ENCODE measurements around the gene ZNF764. TPM values are rescaled to one million over a fixed set of nuclear protein-coding genes. Genes with fewer than 3 reads are reported as not detected.
"Not testable (repeated sequence)": the region's sequence is repeated elsewhere in the genome, so short reads cannot be mapped to it uniquely, and the experiment has no call there.

Gene ZNF764
- total and polyA plus RNA-seq, 4 donors = 1.6 to 6.8 (median 4.2) TPM

- no peak overlapping the region for H3K9ac ChIP-seq (ENCODE audit: low read depth in 1 of 2, low read length in 2 of 2)
- TF ChIP-seq JUND (IDR thresholded peaks at IDR 0.05) (no peak), TAF1 (conservative IDR thresholded peaks at IDR 0.05) (no peak)
- peak; percentile 50 for DNase-seq (ENCODE audit: low spot score)
- no peaks in the 10 kb centered on the region for H3K27me3 ChIP-seq (ENCODE audit: control insufficient read depth in 4 of 4, insufficient read depth in 4 of 4, low read length in 3 of 4)
- H3K9me3 ChIP-seq (ENCODE audit: control insufficient read depth in 4 of 4, low read length in 3 of 4) = no peaks in the 10 kb centered on the region
- no peaks in the 10 kb centered on the region for H3K36me3 ChIP-seq (ENCODE audit: control insufficient read depth in 4 of 4, insufficient read depth in 3 of 4, low read depth in 1 of 4, low read length in 3 of 4)
- no peaks in the 10 kb centered on the region for H3K4me1 ChIP-seq (ENCODE audit: control insufficient read depth in 4 of 4, insufficient read depth in 4 of 4, low read length in 3 of 4)
- WGBS = 78% methylated on average over 10 of the region's 10 CpGs
- no peak overlapping the region for H3K4me3 ChIP-seq (ENCODE audit: low read depth in 1 of 3, low read length in 3 of 3)
- no peak overlapping the region for H3K27ac ChIP-seq (ENCODE audit: low read depth in 1 of 2, low read length in 2 of 2)
Observed at GRCh38 chr16:30541502-30542329, 16.5 kb downstream of the ZNF764 start.

GRCh38 chr16:30540916-30541464, 17.2 kb downstream of the ZNF764 start:
- 69% methylated on average over 9 of the region's 9 CpGs for WGBS
- not testable (repeated sequence) for H3K4me3 ChIP-seq (ENCODE audit: low read depth in 1 of 3, low read length in 3 of 3); DNase-seq (ENCODE audit: low spot score); H3K9ac ChIP-seq (ENCODE audit: low read depth in 1 of 2, low read length in 2 of 2); H3K9me3 ChIP-seq (ENCODE audit: control insufficient read depth in 4 of 4, low read length in 3 of 4); H3K36me3 ChIP-seq (ENCODE audit: control insufficient read depth in 4 of 4, insufficient read depth in 3 of 4, low read depth in 1 of 4, low read length in 3 of 4); H3K27ac ChIP-seq (ENCODE audit: low read depth in 1 of 2, low read length in 2 of 2); H3K4me1 ChIP-seq (ENCODE audit: control insufficient read depth in 4 of 4, insufficient read depth in 4 of 4, low read length in 3 of 4); H3K27me3 ChIP-seq (ENCODE audit: control insufficient read depth in 4 of 4, insufficient read depth in 4 of 4, low read length in 3 of 4)

GRCh38 chr16:30539986-30540526, 18.1 kb downstream of the ZNF764 start:
- 91% methylated on average over 13 of the region's 13 CpGs for WGBS
- peaks cover 0 to 13% (median 5%) of the 10 kb centered on the region in 4 donors for H3K4me1 ChIP-seq (ENCODE audit: control insufficient read depth in 4 of 4, insufficient read depth in 4 of 4, low read length in 3 of 4)
- H3K9ac ChIP-seq (ENCODE audit: low read depth in 1 of 2, low read length in 2 of 2) = not testable (repeated sequence)

GRCh38 chr16:30539000-30539964, 18.9 kb downstream of the ZNF764 start:
- Histone ChIP-seq H3K4me1 (ENCODE audit: control insufficient read depth in 4 of 4, insufficient read depth in 4 of 4, low read length in 3 of 4) (peaks cover 0 to 13% (median 5%) of the 10 kb centered on the region in 4 donors), H3K9me3 (ENCODE audit: control insufficient read depth in 4 of 4, low read length in 3 of 4) (no peaks in the 10 kb centered on the region), H3K9ac (ENCODE audit: low read depth in 1 of 2, low read length in 2 of 2) (no peak overlapping the region), H3K36me3 (ENCODE audit: control insufficient read depth in 4 of 4, insufficient read depth in 3 of 4, low read depth in 1 of 4, low read length in 3 of 4) (no peaks in the 10 kb centered on the region), H3K27me3 (ENCODE audit: control insufficient read depth in 4 of 4, insufficient read depth in 4 of 4, low read length in 3 of 4) (no peaks in the 10 kb centered on the region), H3K27ac (ENCODE audit: low read depth in 1 of 2, low read length in 2 of 2) (no peak overlapping the region), H3K4me3 (ENCODE audit: low read depth in 1 of 3, low read length in 3 of 3) (no peak overlapping the region)
- DNase-seq (ENCODE audit: low spot score) = no peak
- 82% methylated on average over 8 of the region's 8 CpGs for WGBS
- no peak for TF ChIP-seq NR2F2 (IDR thresholded peaks at IDR 0.05)
- TF ChIP-seq FOXA1 (IDR thresholded peaks at IDR 0.05) = no peak
- TF ChIP-seq YY1 (IDR thresholded peaks at IDR 0.05) = no peak
- TF ChIP-seq FOXA2 (IDR thresholded peaks at IDR 0.05) = no peak
- no peak for TF ChIP-seq HNF4A (conservative IDR thresholded peaks at IDR 0.05)
- TF ChIP-seq GABPA (IDR thresholded peaks at IDR 0.05 in 1 of 2, conservative IDR thresholded peaks at IDR 0.05 in 1 of 2) = no peak
- no peak for TF ChIP-seq CTCF (IDR thresholded peaks at IDR 0.05; ENCODE audit: low read depth, low read length, missing input control)
- no peak for TF ChIP-seq EGR1 (IDR thresholded peaks at IDR 0.05; ENCODE audit: low read depth in 2 of 2)
- no peak for TF ChIP-seq REST (IDR thresholded peaks at IDR 0.05)
- no peak for TF ChIP-seq RAD21 (IDR thresholded peaks at IDR 0.05)

More at GRCh38 chr16:30539986-30540526, 18.1 kb downstream of the ZNF764 start:
- H3K27me3 ChIP-seq (ENCODE audit: control insufficient read depth in 4 of 4, insufficient read depth in 4 of 4, low read length in 3 of 4); H3K9me3 ChIP-seq (ENCODE audit: control insufficient read depth in 4 of 4, low read length in 3 of 4); H3K36me3 ChIP-seq (ENCODE audit: control insufficient read depth in 4 of 4, insufficient read depth in 3 of 4, low read depth in 1 of 4, low read length in 3 of 4); H3K4me3 ChIP-seq (ENCODE audit: low read depth in 1 of 3, low read length in 3 of 3); DNase-seq (ENCODE audit: low spot score); H3K27ac ChIP-seq (ENCODE audit: low read depth in 1 of 2, low read length in 2 of 2): not testable (repeated sequence)
